Kidney (tissue), 14 donors: ENCODE measurements around the gene MYORG. TPM values are rescaled to one million over a fixed set of nuclear protein-coding genes. Genes with fewer than 3 reads are reported as not detected.

Experiments used
- DNase-seq, 5 donors: peaks; one replicate each; pipeline ENCODE4 v3.0.0-alpha.2; 2013 to 2020
- FAIRE-seq: peaks from 2 replicates; lab custom pipeline; 2012; peaks lifted over from hg19 to GRCh38; lab: Jason Lieb, UNC
- H3K27ac ChIP-seq, 2 donors: one replicate each; pipeline ENCODE4 v1.7.0; 2013; ENCODE audit warnings: low read depth in 2 of 2, low read length in 2 of 2, inconsistent platforms in 1 of 2
- H3K27me3 ChIP-seq: one replicate; pipeline ENCODE4 v1.7.1; 2013; ENCODE audit warnings: low read length, inconsistent platforms; ENCODE audit not compliant: control insufficient read depth, insufficient read depth
- H3K36me3 ChIP-seq, 3 donors: one replicate each; pipeline versions ENCODE4 v1.7.0 to v1.7.1; 2013; ENCODE audit warnings: low read length in 3 of 3, control low read depth in 1 of 3, inconsistent platforms in 1 of 3; ENCODE audit not compliant: insufficient read depth in 3 of 3, control insufficient read depth in 2 of 3
- H3K4me1 ChIP-seq, 3 donors: one replicate each; pipeline versions ENCODE4 v1.7.0 to v1.7.1; 2013; ENCODE audit warnings: low read length in 3 of 3, inconsistent platforms in 1 of 3, low read depth in 1 of 3; ENCODE audit not compliant: control insufficient read depth in 2 of 3, insufficient read depth in 2 of 3
- H3K4me3 ChIP-seq, 3 donors: one replicate each; pipeline versions ENCODE4 v1.7.0 to v1.8.1; 2013; ENCODE audit warnings: low read length in 3 of 3, control low read depth in 1 of 3, inconsistent platforms in 1 of 3
- H3K9ac ChIP-seq, 3 donors: one replicate each; pipeline versions ENCODE4 v1.7.0 to v1.7.1; 2013; ENCODE audit warnings: low read length in 3 of 3, control low read depth in 1 of 3, inconsistent platforms in 1 of 3
- H3K9me3 ChIP-seq, 3 donors: one replicate each; pipeline versions ENCODE4 v1.7.0 to v1.7.1; 2013; ENCODE audit warnings: low read length in 3 of 3, control low read depth in 1 of 3, inconsistent platforms in 1 of 3; ENCODE audit not compliant: control insufficient read depth in 2 of 3, insufficient read depth in 1 of 3
- CTCF ChIP-seq: IDR thresholded peaks from 3 replicates; pipeline ENCODE4 v1.5.1; 2012; ENCODE audit warnings: mild to moderate bottlenecking, moderate library complexity, borderline replicate concordance; ENCODE audit not compliant: insufficient read depth; ENCODE audit errors: extremely low read depth
- intact Hi-C: fragments of 100-400 bp; cut with DNase I; formaldehyde crosslinking; loops from one replicate; pipeline ENCODE4 v1.11.1; 2022
- polyA plus RNA-seq: library from polyadenylated mRNA; stranded (reverse); fragments of 350-450 nt; fragmentation: Illumina TruSeq; extraction: RNeasy Lipid Tissue Mini Kit (QIAGEN cat#74804); gene quantifications from one replicate; pipeline ENCODE4 v1.2.3, GENCODE V29; 2014; ENCODE audit warnings: low read depth, low replicate concordance; ENCODE audit not compliant: insufficient read depth
- total RNA-seq: library from RNA; stranded (reverse); fragmentation: NEBNext Ultra II Directional; extraction: Animal tissue kit (Norgen Biotek cat#: 25700); gene quantifications from one replicate; pipeline ENCODE4 v1.2.1, GENCODE V29; 2021
- donor health status: control.
- donor health status: control.
- donor health status: control.
- donor health status: control.
- donor health status: control.
- donor health status: DM: yes; HTN: yes; CAD: no.
- donor health status: Normal renal cell carcinoma (clear cell type).

MYORG gene
- total and polyA plus RNA-seq, 2 donors from 2014 or later = 8.1 to 13.5 TPM

- no peaks in the 10 kb centered on the region for H3K36me3 ChIP-seq
- no peaks in the 10 kb centered on the region for H3K27me3 ChIP-seq
- no peaks in the 10 kb centered on the region for H3K4me1 ChIP-seq
- no peak for DNase-seq
- no peak for TF ChIP-seq CTCF
- intact Hi-C loops = no loop called here
- no peak overlapping the region for H3K4me3 ChIP-seq
- no peak overlapping the region for H3K27ac ChIP-seq
- FAIRE-seq = no peak
- H3K9ac ChIP-seq = no peak overlapping the region
- no peaks in the 10 kb centered on the region for H3K9me3 ChIP-seq
Measured at GRCh38 chr9:34317436-34317835, 59.3 kb downstream of the MYORG start.

Other genes with a start within 250 kb of the MYORG start
- 53.8 TPM for gene UBAP1, start 197.9 kb downstream of the MYORG start, total RNA-seq
- 39.4 TPM for gene UBAP1, start 197.9 kb downstream of the MYORG start, polyA plus RNA-seq
- gene KIF24, start 47.6 kb downstream of the MYORG start, total RNA-seq = 2.8 TPM
- 0.58 TPM for gene KIF24, start 47.6 kb downstream of the MYORG start, polyA plus RNA-seq
- 12.6 TPM for gene NUDT2, start 47.3 kb downstream of the MYORG start, total RNA-seq
- 32.1 TPM for gene NUDT2, start 47.3 kb downstream of the MYORG start, polyA plus RNA-seq
- gene FAM219A, start 81.7 kb upstream of the MYORG start, total RNA-seq = 21.1 TPM
- gene FAM219A, start 81.7 kb upstream of the MYORG start, polyA plus RNA-seq = 8.7 TPM
- gene DNAI1, start 81.9 kb upstream of the MYORG start, total RNA-seq = 3.0 TPM
- 2.4 TPM for gene DNAI1, start 81.9 kb upstream of the MYORG start, polyA plus RNA-seq
- gene ENHO, start 146.1 kb upstream of the MYORG start, total RNA-seq = 0.22 TPM
- gene ENHO, start 146.1 kb upstream of the MYORG start, polyA plus RNA-seq = 2.7 TPM
- gene CNTFR, start 212.8 kb upstream of the MYORG start, total RNA-seq = 3.7 TPM
- gene CNTFR, start 212.8 kb upstream of the MYORG start, polyA plus RNA-seq = 1.7 TPM
- gene RPP25L, start 235.2 kb upstream of the MYORG start, total RNA-seq = 21.9 TPM
- gene RPP25L, start 235.2 kb upstream of the MYORG start, polyA plus RNA-seq = 73.8 TPM
- 92.0 TPM for gene DCTN3, start 243.6 kb upstream of the MYORG start, total RNA-seq
- 175 TPM for gene DCTN3, start 243.6 kb upstream of the MYORG start, polyA plus RNA-seq